Amygdala (tissue), 56 donors: ENCODE results near the gene TRMT10C.
"Not testable (repeated sequence)": the region's sequence is repeated elsewhere in the genome, so short reads cannot be mapped to it uniquely, and the experiment has no call there.

ENCODE experiments used
- DNase-seq, 56 donors: peaks; one replicate each; lab custom pipeline; 2025; lab: John Stamatoyannopoulos, UW

TRMT10C gene

DNA sequence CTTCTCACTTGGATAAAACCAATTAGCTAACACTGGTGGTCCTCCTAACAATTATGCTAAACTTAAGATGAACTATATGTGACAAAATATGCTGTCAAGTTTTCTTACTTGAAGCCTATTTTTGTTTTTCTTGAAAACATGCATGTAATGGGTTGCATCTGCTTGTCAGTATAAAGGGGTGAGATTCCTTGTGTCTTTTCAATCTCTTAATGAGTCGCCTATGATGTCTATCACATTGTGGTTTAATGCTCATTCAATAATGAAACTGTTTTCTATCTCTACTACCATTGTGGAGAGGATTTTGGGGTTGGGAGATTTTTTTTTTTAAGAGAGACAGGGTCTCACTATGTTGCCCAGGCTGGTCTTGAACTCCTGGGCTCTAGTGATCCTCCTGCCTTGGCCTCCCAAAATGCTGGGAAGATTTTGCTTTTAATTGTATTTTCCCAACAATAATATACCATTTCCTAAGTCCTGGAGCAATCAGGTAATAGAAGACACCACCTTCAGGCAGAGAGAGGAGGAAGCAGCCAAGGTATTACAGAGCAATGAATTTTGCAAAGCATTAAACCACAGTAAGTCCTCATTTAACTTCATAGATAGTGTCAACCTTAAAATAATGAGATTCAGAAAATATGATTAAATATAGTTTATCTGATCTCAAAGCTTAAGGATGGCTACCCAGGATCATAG, 17.4 kb upstream of the TRMT10C start:
- DNase-seq, result no peak

GRCh38 chr3:101548527-101549105, 13.1 kb upstream of the TRMT10C start:
- no peak for DNase-seq

- no peak for DNase-seq
Observed at GRCh38 chr3:101549473-101549872, 12.2 kb upstream of the TRMT10C start.

DNA sequence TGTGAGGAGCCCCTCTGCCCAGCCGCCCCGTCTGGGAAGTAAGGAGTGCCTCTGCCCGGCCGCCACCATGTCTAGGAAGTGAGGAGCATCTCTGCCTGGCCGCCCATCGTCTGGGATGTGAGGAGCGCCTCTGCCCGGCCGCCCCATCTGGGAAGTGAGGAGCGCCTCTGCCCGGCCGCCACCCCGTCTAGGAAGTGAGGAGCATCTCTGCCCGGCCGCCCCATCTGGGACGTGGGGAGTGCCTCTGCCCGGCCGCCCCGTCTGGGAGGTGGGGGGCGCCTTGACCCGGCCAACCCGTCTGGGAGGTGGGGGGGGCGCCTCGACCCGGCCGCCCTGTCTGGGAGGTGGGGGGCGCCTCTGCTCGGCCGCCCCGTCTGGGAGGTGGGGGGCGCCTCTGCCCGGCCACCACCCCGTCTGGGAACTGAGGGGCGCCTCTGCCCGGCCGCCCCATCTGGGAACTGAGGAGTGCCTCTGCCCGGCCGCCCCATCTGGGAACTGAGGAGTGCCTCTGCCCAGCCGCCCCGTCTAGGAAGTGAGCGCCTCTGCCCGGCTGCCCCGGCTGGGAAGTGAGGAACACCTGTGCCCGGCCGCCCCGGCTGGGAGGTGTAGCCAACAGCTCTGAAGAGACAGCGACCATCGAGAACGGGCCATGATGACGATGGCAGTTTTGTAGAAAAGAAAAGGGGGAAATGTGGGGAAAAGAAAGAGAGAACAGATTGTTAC, 10.1 kb upstream of the TRMT10C start:
- DNase-seq, result not testable (repeated sequence)

- DNase-seq, result not testable (repeated sequence)
Observed at GRCh38 chr3:101553381-101553780, 8.3 kb upstream of the TRMT10C start.

DNA sequence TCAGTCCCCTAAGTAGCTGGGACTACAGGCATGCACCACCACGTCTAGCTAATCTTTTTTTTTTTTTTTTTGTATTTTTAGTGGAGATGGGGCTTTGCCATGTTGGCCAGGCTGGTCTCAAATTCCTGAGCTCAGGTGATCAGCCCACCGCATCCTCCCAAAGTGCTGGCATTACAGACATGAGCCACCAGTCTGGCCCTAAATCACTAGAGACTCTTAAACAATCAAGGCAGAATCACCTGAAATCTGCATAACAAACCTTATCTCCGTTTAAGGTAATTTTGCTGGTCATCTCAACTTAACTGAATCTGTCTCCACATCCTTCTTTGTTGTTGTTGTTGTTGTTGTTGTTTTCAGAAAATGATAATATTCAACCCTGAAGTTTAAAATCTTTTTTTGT, 5.6 kb upstream of the TRMT10C start:
- no peak for DNase-seq

- no peak for DNase-seq
Observed at GRCh38 chr3:101567528-101568317, 6.1 kb downstream of the TRMT10C start.

- DNase-seq, result no peak
Observed at GRCh38 chr3:101571028-101571895, 9.6 kb downstream of the TRMT10C start.

- peak; percentile 75 to 99 (median 97) for DNase-seq
Observed at GRCh38 chr3:101573449-101574387, 12.1 kb downstream of the TRMT10C start, which contains the start of gene PCNP. Gene PCNP (plus strand): TSS chr3:101574180. CDS start chr3:101574216, 36 bp downstream.

DNA sequence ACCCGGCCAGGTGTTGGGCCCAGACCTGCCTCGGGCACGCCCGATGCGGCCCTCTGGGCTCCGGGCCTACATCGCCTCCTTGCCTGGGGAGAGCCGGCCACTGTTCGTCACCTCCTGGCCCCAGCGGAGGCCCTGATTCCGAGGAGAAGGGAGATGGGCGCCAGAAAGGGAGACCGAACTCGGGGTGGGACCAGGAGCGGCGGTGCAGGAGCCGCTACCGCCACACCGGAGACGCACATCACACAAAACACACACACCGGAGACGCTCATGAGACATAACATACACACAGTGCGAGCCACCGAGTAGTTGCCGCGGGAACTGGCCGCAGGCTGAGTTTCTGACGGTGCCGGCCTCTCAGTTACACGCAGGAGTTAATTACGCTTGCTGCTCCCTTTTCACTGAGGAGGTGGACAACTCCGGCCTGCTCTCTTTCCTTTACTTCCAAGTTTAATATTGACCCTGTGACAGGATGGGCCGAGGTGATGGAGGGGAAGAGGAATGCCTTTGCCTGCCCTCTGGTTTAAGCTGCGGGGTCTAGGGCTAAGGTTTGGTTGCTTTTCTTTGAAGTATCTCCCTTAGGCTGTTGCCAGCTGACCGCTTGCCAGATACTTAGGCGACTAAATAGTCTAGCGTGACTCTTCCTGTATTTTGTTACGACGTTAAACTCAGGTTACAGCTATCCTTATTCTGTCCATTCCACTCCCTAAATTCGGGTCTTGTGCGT, 12.9 kb downstream of the TRMT10C start:
- peak in 31 of 56 donors; percentile 15 to 85 (median 51) for DNase-seq

GRCh38 chr3:101577286-101577685, 15.6 kb downstream of the TRMT10C start:
- no peak for DNase-seq

GRCh38 chr3:101588616-101589015, 26.9 kb downstream of the TRMT10C start:
- DNase-seq, result no peak

- DNase-seq, result no peak
Observed at GRCh38 chr3:101591071-101591470, 29.4 kb downstream of the TRMT10C start.

- DNase-seq, result peak in 3 of 56 donors; percentile 1 to 5 (median 1)
Observed at GRCh38 chr3:101602731-101603130, 41.1 kb downstream of the TRMT10C start.

- no peak for DNase-seq
Observed at GRCh38 chr3:101603184-101603583, 41.5 kb downstream of the TRMT10C start.

DNA sequence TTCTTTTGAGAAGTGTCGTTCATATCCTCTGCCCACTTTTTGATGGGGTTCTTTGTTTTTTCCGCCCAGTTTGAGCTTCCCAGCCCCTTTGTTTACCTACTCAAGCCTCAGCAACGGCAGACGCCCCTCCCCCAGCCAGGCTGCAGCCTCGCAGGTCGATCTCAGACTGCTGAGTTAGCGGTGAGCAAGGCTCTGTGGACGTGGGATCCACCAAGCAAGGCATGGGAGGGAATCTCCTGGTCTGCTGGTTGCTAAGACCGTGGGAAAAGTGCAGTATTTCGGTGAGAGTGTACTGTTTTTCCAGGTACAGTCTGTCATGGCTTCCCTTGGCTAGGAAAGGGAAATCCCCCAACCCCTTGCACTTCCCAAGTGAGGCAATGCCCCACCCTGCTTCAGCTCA, 43.7 kb downstream of the TRMT10C start:
- DNase-seq, result not testable (repeated sequence)

- DNase-seq, result no peak
Observed at GRCh38 chr3:101611023-101611422, 49.4 kb downstream of the TRMT10C start.

- DNase-seq, result not testable (repeated sequence)
Observed at GRCh38 chr3:101613014-101613413, 51.3 kb downstream of the TRMT10C start.
